SKM-1 (cell line): ENCODE measurements around the gene ADH1A.
"Not testable (repeated sequence)": the region's sequence is repeated elsewhere in the genome, so short reads cannot be mapped to it uniquely, and the experiment has no call there.

ENCODE experiments used
- DNase-seq: peaks from one replicate; lab custom pipeline; 2025; ENCODE audit not compliant: unreplicated experiment; lab: John Stamatoyannopoulos, UW

The ADH1A gene

DNA sequence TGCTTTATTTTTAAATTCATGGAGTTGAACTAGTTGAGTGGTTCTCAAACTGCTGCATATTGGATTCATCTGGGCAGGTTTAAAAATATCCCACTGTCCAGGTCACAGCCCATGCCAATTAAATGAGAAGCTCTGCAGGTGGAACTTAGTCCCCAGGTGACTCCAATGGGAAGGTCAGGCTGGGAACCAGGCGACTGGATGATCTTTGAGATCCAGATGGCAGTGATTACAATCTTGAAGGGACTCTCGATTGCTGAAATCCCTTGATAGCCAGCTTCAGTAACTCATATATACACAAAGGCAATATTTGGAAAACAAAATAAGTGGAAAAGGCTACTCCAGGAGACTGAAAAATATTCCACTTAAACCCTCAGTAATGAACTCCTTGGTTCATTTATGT lies 8.1 kb downstream of the ADH1A start:
- no peak for DNase-seq

DNA sequence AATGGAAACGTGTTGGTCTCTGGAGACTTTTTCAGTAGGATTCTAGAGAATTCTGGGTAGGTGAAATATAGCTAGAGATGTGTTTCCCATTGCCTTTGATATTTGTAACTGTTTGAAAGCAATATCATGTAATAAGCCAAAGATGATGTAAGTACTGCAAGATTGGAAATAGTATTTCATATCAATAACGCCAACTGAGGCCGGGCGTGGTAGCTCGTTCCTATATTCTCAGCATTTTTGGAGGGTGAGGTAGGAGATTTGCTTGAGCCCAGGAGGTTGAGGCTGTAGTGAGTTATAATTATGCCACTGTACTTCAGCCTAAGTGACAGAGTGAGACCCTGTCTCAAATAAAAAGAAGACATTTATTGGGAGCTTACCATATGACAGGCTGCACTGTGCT lies 9.5 kb downstream of the ADH1A start:
- DNase-seq = no peak

DNA sequence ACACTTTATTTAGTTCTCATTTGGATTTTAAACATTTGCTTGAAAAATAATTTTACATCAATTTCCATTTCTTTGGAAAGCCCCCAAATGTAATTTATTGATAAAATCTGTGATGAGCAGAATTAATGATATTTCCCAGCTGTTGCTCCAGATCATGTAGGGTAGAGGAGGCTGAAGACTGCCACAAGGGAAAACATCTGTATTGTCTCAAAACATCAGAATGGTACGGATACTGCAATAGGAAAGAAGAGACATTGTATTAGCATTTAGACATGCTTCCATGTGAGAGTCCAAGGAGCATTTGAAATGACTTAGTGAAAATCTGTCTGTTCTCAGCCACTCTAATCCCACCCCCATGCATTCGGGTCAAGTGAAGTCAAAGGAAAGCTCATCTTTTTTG lies 14.4 kb downstream of the ADH1A start:
- no peak for DNase-seq

DNA sequence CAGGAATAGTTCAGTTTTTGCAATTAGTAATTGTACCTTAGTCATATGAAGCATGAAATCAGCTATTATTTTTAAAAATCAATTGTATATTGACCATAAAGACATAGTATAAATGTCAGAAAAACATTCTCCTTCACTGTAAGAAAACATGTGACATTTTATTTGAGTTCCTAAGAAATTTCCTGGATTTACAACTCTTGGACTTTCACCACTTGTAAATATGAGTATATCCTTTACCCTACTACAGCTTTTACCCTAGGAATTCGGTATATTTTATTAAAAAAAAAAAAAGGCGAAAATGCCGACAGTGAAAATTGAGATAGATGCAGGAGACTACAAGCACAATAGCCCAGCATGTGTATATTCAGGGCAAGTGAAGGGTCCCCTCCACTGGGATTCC lies 14.9 kb downstream of the ADH1A start:
- no peak for DNase-seq

DNA sequence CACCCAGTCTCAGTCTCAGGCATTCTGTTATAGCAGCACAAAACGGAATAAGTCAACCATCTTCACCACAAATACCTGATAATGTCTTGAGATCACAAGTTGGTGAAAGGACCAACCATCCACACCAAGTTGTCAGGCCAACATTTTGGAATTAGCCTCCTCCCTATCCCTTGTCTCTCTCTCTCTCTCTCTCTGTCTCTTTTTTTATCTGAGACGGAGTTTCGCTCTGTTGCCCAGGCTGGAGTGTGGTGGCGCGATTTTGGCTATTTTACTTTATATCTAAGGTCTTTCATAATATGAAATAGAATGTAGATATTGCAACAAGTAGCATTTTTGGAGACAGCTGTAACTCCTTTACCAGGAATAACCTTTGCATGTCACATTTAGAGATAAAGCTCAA lies 15.7 kb downstream of the ADH1A start:
- no peak for DNase-seq

DNA sequence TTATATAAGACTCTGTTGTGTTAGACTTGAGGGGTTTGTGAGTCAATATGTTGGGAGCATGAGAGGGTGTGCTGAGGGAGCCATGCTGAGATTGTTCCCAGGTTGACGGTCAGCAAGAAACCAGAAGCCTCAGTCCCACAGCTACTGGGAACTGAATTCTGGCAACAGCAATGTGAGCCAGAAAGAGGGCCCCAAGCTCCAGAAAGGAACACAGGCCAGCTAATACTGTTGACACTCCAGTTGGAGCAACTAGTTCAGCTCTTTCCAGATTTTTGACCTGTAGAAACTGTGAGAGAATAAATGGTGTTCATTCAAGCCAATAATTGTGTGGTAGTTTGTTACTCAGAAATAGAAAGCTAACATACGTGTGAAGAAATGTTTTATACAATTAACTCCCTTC lies 17.1 kb downstream of the ADH1A start:
- no peak for DNase-seq

DNA sequence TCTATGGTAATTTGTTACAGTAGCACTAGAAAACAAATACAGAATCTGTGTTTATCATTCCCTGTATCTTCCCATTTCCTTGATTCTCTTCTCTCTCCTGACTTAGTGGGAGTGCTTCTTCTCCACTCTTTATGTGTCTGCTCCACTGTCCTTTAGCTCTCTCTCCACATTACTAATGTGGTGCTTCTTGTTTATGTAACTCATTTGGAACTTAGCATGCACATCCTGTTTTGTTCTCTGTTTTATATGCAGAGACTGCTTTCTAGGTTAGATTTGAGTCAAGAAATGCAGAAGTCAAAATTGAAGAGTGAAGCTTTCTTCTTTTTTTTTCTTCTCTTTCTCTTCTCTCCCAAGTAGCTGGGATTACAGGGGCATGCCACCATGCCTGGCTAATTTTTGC lies 25.9 kb downstream of the ADH1A start:
- DNase-seq = no peak

DNA sequence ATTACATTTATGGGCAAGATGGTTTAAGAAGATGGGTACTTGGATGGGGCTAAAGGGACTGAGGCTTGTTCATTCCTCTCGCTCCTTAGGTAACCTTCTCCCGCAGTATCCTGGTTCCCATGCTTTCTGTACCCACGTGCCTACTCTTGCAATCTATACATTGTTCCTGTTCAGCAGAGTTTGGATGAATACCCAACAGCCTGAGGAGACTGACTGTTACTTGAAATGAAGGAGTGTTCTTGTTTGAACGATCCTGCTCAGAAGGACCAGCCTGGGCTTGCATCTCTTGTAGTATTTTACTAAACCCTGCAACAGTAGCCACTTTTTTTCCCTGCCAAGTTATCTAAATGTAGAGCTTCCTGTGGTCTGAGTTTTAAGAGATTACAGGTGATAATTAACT lies 38.0 kb downstream of the ADH1A start:
- DNase-seq = no peak

DNA sequence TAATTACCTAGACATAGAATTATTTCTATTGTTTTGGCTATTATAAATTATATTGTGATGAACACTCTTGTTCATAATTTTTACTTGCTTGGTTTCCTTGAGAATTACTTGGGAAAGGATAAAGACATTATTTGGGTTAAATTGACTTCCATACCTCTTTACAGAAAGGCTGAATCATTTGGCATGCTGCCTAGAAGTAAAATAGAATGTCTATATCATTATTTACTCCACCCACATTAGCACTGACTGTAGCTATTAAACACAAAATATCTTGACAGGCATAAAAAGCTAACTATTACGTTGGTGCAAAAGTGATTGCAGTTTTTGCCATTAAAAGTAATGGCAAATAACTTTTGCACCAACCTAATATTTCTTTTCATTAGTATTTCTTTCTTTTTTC lies 42.1 kb downstream of the ADH1A start:
- DNase-seq = no peak

DNA sequence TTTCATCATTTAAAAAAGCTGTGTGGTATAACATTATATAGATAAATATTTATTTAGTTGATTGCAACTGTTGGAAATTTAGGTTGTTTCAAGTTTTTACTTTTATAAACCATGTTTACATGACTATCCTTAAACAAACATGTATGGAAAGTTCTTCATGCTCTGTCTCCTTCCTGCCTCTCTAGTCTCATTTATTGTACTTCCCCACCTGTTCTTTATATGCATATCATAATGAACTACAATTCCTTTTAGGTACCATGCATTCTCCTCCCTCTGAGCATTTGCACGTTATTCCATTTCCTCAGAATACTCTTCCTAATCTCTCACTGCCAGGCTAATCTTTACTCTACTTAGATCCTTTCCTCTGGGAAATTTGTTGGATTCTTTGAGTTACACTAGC lies 54.8 kb downstream of the ADH1A start:
- DNase-seq = no peak

DNA sequence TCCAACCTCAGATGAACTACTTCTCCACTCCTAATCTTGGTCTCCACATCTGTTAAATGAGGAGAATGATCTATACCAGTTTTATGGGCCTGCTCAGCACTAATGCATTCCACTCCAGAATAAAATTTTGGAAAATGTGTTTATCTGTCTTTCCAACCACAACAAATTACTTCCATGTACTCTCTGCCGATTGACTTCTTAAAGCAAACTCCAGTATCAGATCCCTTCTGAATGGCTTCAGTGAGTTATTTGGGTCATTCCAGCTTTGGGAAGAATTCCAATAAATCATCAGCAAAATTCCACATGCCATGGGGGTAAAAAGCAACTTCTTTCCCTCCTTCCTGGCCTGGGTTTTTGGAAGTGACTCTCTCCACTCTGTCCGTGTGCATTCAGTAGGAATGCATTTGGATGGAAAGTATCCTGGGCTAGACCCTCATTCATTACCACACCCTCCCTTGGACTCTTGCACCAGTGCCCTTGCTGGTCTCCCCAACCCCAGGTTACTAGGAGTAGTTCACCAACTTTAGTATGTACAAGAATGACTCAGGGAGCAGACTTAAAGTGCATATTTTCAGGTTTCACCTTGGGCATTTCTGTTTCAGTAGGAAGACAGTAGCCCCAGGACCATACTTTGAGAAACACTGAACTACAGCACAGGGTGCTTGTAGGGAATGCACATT lies 56.3 kb downstream of the ADH1A start:
- no peak for DNase-seq

DNA sequence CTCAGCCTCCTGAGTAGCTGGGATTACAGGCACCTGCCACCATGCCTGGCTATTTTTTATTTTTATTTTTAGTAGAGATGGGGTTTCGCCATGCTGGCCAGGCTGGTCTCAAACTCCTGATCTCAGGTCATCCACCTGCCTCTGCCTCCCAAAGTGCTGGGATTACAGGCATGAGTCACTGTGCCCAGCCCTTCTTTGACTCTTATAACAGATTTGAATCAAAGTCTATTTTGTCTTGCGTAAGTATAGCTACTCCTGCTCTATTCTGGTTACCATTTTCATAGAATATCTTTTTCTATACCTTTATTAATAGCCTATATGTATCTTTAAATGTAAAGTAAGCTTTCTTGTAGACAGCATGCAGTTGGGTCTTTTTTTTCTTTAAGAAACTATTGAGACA lies 57.4 kb downstream of the ADH1A start:
- DNase-seq = not testable (repeated sequence)

DNA sequence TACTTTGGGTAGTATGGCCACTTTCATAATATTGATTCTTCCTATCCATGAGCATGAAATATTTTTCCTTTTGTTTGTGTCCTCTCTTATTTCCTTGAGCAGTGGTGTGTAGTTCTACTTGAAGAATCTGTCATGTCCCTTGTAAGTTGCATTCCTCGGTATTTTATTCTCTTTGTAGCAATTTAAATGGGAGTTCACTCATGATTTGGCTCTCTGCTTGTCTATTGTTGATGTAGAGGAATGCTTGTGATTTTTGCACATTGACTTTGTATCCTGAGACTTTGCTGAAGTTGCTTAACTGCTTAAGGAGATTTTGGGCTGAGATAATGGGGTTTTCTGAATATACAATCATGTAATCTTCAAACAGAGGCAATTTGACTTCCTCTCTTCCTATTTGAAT lies 62.1 kb downstream of the ADH1A start:
- DNase-seq = not testable (repeated sequence)

DNA sequence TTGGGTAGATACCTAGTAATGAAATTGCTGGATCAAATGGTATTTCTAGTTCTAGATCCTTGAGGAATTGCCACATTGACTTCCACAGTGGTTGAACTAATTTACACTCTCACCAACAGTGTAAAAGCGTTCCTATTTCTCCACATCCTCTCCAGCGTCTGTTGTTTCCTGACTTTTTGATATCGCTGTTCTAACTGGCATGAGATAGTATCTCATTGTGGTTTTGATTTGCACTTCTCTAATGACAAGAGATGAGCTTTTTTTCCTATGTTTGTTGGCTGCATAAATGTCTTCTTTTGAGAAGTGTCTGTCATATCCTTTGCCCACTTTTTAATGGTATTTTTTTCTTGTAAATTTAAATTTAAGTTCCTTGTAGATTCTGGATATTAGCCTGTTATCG lies 63.1 kb downstream of the ADH1A start:
- not testable (repeated sequence) for DNase-seq
